Activated CD8-positive, alpha-beta memory T cell treated with anti-CD3 and anti-CD28 coated beads for 24 hours (primary cell): Measurements from ENCODE around the gene CCSER1.
"Not testable (repeated sequence)": the region's sequence is repeated elsewhere in the genome, so short reads cannot be mapped to it uniquely, and the experiment has no call there.

ENCODE experiments used
- DNase-seq: peaks from one replicate; pipeline ENCODE4 v3.0.0-alpha.2; 2020

Gene CCSER1

DNA sequence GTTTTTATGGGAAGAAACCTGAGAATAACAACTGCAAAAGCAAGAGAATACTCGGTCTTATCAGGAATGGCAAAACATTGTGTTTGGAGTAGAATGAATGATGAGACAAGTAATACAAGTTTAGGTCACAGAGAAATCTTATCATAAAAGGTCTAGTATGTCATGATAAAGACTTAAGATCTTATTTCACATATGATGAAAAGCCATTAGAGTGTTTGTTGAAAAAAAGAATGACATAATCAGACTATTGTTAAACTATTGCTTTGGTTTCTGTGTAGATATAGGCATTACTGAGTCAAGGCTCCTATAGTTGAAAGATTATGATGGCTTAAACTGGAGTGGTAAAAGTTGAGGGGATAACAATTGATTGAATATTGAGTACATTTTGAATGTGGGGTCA is 603.6 kb downstream of the CCSER1 start:
- no peak for DNase-seq

DNA sequence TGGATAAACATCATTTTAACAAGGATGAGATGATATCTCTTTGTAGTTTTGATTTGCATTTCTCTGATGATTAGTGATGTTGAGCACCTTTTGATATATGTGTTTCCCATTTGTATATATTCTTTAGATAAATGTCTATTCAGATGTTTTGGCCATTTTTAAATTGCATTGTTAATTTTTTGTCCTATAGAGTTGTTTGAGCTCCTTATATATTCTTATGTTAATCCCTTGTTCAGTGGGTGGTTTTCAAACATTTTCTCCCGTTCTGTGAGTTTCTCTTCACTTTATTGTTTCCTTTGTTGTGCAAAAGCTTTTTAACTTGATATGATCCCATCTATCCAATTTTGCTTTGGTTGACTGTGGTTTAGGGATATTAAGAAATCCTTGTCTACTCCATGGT is 606.0 kb downstream of the CCSER1 start:
- no peak for DNase-seq

DNA sequence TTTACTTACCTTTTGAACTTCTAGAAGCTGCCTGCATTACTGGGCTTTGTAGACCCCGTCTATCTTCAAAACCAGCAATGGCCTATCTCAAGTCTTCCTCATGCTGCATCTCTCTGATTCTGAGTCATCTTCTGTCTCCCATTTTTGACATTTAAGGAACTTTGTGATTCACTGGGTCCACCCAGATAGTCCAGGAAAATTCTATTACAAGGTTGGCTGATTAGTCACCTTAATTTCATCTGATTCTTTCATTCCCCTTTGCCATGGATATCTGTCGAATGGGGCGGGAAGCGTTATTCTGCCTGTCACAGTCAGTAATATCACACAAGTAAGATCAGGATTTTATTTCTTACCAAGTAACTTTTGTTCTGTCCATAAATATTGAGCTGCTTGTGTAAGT is 618.0 kb downstream of the CCSER1 start:
- DNase-seq = no peak

DNA sequence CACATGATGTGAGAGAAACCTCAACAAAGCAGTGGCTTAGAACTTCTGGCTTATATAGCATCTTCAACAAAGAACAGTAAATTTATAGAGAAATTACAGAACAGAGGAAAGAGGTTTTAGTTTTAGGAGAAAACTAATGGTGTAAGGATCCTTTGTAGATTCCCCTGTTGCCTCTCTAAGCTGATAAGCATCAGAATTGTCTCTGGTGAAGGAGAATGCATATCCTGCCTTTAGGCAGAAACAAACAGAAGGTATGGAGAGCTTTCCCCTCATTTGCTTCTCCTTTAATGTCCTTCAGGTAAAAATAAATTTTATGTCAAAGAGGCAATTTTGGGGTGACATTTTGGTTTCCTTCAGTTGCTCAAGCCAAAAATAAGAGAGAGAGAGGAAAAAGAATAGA is 625.9 kb downstream of the CCSER1 start:
- DNase-seq = no peak

DNA sequence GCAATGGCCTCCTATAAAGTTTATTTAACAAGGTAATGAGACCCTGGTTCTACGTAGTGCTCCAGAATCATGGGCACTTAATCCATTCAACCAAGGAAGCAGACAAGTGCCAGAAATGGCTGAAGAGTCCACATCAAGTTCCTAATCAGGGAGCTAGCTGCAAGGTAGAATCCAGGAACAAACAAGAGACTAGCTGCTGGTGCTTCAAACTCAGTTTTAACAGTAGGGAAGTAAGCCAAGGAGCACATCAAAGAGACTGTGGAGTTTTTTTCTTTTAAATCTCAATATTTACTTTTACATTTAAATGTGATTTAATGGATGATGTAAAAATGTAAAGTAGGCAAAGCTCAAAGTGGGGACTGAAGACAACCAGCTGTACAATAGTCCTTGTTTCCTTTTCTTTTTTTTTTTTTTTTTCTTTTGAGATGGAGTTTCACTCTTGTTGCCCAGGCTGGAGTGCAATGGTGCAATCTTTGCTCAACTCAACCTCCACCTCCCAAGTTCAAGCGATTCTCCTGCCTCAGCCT is 630.4 kb downstream of the CCSER1 start:
- no peak for DNase-seq

DNA sequence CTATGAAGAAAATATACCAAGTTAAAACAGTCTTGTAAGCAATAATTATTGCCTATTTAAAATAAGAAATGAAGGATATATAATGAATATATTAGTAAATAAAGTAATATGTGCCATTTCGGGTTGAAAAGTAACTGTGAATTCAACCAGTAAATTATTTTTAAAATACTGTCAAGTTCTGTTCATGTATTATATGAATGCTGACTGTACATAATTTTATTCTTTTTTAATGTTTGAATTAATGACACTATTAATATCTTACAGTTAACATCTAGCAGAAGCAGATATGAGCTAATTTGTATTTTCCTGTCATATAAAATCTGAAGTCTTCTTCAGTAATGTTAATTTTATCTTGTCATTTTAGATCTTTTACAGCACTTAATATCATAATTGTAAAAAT is 632.9 kb downstream of the CCSER1 start:
- no peak for DNase-seq

DNA sequence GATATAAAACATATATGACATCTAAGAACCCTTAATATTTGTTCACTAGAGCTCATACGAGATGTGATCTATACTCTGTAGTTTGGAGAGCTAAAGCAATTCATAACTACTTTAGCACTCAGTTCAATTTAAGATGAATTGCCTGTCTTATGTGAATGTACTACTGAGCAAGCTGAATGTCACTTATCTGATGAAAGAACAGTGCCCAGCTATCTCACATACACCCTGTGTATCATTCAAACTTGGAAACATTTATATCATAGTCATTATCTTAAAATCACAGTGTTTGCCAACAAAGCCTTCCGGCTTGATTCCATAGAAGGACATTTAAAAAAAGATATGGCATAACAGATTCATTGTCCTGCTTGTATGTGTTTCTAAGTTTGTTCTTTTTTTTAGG is 639.6 kb downstream of the CCSER1 start:
- DNase-seq = no peak

DNA sequence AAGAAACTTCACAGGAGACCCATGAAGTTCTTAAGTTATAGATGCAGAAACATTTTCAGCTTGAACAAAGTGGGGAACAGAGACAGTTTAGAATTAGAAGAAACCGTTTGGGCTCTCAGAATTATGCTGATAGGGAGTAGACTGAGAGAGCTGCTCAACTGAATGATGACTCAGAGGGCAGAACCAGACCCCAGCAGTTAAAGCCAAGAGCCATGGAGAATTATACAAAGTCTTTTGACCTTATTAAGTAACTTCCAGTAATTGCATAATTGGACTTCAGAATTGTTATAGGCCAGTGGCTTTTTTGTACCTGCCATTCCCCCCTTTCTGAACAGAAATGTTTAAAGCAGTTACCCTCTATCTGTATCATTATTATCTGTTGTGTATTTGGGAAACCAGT is 642.1 kb downstream of the CCSER1 start:
- DNase-seq = no peak

DNA sequence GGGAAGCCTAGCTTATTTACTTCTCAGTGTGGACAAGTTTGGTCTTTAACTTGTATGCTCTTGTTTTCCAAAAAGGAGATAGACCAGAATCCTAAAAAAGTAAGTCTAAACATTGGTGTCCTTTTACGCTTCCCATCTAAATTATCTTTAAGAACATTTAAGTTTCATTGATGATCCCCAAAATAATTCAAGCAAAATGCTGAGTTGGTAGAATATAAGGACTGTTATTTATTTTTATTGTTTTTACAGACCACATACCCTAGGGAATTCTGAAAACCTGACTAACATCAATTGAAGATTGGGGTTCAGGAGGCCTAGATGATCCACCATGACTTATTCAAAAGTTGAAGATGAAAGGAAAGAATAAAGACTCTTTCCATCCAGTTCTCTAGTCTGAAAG is 653.0 kb downstream of the CCSER1 start:
- no peak for DNase-seq

DNA sequence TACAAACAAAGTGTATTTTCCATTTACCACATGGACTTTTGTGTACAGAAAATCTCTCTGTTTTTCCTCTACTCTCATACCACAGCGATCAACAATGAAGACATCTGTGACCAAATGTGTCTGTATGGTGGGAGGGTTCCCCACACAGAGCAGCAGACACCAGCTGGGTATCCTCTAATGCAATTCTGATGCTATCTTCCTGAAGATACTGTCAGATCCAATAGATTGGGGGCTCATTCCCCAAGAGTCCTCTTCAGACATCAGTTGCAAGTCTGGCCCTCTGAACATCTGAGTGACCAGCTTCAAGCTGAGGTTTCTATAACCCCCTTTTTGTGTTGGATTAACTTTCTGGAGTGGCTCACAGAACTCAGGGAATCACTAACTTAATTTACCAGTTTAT is 659.4 kb downstream of the CCSER1 start:
- DNase-seq = no peak

DNA sequence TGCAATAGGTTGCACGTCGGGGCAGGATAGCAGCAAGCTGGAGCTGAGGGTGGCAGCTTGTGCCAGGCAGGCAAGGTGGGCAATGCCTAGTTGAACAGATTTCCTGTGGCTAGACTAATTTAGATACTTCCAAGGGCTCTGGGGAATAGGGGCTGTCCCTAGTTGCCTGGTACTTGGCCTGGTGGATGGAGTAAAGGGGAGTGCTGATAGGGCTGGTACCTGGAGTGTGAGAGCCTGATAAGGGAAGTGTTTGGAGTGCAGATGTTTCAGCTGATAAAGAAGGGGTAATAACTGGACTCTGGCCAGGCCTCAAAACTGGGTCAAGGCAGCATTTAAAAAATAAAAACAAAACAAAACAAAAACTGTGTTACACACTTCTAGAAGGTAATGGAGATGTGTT is 665.5 kb downstream of the CCSER1 start:
- DNase-seq = no peak

DNA sequence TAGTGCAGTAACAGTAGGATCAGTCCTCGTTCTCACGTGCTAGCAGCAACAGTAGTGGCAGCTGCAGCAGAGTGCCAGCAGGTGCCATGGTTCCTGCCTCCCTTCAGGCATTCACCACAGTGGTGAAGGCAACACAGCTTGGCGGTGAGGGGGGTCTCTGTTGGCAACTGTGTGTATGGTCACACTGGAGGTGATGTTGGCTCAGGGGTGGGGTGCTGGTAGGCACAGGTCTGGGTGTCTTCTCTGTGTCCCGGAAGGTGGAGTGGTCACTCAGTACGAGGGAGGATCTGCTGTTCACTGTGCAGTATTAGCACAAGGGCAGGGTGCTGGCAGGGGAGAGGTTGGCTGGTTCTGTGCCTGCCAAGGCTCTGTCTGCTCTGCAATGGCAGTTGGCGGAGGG is 671.8 kb downstream of the CCSER1 start:
- DNase-seq = no peak

DNA sequence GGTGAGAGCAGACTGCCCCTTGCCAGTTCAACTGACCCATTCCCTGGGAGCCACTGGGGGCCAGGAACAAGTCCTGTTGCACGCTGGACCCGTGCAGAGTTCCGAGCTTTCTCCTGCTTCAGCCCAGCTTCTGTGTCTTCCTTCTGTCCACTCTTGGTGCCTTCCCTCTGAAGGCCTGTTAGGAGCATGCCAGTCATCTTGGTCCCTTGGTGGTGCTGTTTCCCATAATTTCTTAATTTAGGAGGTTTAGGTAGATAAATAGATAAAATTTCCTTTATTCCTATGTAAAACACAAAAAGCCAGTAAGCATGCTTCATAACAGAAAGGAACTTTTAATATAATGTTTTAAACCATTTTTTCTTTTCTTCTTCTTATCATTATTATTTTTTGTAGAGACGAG is 672.7 kb downstream of the CCSER1 start:
- no peak for DNase-seq

DNA sequence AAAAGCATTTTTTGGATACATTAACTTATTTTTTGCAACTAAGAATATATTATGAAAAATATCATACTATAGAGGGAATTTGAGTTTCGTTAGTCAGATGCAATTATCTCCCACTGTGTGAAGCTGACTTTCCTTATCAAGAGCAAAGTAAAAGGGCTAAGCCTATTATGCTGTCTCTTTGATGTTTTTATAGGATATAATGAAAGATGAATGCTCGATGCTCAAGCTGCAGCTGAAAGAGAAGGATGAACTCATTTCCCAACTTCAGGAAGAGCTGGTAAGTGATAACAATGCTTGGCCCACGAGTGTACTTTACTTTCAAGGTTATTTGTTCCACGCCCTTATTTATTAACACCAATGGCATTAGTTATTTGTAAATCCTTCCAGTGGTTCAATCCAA is 688.4 kb downstream of the CCSER1 start:
- DNase-seq = no peak

DNA sequence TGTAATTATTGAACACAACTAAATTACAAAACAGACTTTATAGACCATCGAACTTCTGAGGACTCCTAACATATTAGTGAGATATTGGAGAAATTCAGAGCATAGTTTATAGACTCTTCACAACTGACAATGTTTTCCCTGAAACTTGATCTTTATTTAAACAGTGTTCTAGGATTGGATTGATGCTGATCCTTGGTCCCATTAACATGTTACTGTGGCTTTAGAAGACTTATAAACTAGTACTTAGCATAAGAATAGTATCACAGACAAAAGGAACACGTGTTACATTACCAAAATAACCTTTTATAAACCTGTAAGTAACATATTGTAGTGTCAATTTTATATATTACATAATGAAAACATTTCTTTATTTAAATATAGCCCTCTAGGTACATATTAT is 689.6 kb downstream of the CCSER1 start:
- DNase-seq = no peak

DNA sequence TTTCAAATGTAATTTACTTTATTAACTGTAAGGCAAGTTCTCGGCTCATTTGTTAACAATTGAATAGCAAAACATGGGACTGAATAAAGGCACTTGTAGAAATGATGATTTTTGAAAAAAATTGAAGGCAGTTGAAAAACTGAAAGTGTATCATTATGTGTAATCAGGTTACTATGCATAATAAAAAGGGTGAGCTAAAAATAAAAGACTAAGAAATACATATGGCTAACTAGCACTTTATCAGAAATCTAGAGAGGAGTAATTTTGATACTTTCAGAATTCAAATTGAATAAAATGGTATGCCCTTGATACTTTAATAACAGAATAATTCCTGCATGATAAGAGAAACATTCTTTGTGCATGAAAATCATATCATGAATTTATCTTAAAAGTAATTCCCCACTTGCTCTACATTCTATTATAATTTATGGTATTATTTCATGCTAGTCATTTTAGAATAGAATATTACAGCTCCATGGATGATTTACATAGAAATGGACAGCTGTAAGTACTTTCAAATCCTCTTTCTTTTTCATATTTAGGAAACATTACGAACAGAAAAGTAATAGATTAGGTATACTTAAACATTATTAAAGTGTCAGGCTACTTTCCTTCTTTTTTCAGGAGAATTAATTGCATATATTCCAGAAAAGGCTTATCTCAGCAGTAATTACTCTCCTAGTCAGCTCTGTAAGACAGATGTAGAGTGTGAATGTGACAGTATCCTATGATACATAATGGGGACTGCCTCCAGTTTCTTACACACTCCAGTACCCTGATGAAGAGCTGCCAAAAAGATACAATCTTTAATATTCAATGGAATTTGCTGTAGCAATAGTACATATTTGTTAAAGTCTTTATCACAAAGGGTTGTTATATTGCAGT is 697.3 kb downstream of the CCSER1 start:
- no peak for DNase-seq

DNA sequence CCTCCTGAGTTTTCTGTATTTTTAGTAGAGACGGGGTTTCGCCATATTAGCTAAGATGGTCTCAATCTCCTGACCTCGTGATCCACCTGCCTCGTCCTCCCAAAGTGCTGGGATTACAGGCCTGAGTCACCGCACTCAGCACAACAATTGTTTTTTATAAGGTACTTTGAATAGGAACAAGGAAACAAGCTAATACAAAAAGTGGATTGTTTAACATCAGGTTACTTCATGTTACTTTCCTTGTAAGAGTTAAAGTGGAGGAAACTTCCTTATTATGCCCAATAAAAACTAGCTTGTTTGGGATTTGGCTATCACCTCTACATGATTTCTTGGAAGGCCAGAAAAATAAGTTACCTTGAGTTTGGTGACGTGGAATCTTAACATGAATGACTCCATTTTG is 698.7 kb downstream of the CCSER1 start:
- no peak for DNase-seq

DNA sequence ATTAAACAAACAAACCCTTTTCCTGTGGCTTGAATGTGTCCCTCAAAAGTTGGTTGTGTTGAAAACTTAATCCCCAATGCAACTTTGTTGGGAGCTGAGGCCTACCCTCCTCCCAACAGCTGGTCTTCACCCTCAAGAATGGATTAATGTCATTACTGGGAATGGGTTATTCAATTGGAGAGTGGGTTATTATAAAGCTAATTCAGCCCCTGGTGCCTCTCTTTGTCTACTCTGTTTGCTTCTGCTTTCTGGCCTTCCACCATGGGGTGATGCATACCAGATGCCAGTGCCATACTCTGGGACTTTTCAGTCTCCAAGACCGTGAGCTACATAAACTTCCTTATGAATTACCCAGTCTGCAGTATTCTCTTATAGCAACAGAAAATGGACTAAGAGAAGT is 706.5 kb downstream of the CCSER1 start:
- DNase-seq = no peak

DNA sequence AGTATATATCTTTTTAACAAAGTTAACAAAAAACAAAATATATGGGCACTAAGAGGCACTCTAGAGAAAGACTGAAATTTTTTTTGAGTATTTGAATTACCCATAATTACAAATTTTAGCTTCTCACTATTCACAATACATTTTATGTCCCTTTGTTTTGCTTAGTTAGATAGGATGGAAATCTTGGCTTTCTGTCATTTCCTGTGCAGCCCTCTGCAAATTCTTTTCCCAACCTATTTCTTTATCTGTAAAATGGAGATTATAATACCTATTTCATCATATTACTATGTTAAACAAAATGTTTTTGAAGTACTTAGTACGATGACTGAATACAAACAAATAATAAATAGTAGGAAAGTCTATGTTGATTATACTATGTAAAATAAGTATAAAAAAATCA is 710.0 kb downstream of the CCSER1 start:
- DNase-seq = no peak

DNA sequence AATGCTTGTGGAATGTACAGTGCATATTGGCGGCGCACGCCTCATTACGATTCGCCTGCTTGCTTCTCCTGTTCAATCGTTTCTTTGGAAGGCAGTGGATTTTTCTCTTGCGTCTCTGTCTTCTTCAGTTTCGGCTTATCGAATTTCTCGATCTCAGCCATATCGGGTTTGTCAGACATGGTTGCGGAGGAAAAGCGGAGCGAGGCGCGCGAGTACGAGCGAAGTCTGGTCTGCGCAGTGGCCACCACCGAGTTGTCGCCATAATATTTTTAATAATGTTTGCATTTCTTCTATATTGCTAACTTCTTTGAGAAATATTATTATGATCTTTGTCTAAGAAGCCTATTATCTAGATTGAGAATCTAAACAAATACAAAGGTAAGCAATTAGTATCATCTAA is 711.7 kb downstream of the CCSER1 start:
- not testable (repeated sequence) for DNase-seq

DNA sequence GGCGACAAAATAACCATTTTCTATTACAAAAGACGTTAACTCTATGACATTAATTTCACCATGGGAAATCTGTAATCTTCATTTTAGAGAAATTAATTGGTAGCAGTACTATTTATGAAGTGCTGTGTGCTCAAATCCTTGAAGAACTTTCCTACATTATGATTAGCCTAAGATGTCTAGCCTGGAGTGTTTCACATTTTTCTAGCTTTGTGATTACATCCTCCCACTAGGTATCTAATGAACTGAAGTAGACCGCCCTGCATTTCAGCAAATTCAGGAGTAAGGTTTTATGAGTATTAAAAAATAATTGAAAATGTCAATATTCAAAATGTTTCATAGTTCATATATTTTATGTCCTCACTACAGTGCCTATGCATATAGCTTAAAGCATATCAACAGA is 713.1 kb downstream of the CCSER1 start:
- DNase-seq = no peak

DNA sequence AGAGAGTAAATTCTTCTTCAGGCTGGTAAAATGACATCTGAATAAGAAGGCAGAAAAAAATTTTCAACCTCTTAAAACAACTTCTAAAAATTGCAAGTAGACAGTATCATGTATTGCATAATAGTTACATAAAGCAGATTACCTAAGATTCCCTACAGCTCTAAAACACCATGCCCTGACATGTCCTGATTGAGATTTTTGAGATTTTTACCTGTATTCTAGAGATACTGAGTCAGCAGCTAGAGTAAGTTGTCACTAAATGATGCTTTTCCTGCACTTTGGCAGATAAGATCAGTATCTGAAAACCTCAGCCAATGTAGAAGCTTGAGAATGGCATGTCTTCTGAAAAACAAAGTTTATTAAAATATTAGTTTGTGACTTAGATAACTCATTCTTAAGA is 713.6 kb downstream of the CCSER1 start:
- DNase-seq = no peak

DNA sequence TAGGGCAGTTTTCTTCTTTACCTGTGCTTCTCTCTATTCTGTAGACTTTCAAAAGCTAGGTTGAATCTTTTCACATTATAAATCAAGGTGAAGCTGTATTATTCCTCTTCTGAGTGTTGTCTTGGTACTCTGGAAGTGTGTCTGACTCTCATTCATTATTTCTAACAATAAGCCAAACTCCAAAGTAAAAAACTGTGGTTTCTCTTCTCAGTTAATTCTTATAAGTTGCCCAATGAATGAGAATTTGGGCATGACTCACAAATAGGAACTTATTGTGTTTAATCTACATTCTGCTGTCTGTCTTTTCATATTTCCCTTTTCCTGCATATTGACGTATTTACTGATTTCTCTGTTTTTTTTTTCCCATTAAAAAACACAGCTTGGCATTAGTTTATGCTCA is 714.5 kb downstream of the CCSER1 start:
- DNase-seq = no peak

DNA sequence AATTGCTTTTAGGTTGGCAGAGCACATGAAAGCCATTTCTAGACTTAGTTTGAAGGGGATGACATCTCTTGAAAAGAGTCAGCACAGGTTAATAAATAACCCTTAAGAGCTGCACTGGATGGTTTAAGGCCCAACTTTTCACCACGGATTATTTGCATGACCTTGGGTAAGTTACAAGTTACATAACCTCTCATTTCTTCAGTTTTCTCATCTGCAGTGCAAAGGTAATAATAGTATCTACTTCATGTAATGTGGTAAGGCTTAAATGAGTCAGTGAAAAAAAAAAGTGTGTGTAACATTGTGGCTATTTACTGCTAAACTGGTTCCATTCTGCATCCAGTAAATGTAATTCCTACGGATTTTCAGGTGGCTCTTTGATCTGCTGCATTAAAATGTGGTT is 715.8 kb downstream of the CCSER1 start:
- no peak for DNase-seq

DNA sequence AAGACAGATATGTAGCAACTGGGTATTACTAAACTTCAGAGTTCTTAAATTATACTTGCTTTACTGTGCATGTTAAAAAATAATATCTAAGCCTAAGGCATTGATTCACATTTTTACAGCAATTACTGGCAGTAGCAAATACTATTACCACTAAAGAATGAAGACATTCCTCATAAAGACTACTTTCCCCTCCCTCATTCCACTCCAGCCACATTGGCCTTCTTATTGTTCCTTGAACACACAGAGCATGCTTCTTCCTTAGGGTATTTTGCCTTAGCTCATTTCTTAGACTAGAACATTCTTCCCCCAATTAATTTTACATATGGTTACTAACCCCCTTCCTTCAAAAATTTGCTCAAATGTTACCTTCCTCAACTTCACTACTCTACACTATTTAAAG is 717.0 kb downstream of the CCSER1 start:
- DNase-seq = no peak
